ENCODE measurements around the gene RALGAPA2.

RALGAPA2 gene

GRCh38 chr20:20683481-20684321, 28.7 kb downstream of the RALGAPA2 start:
- DNase-seq (ENCODE audit: low read depth in 2 of 2) = no peak

GRCh38 chr20:20683020-20683419, 29.4 kb downstream of the RALGAPA2 start:
- no peak for DNase-seq (ENCODE audit: low read depth in 2 of 2)

GRCh38 chr20:20680991-20681508, 31.4 kb downstream of the RALGAPA2 start:
- no peak for DNase-seq (ENCODE audit: low read depth in 2 of 2)

GRCh38 chr20:20679316-20679715, 33.1 kb downstream of the RALGAPA2 start:
- DNase-seq (ENCODE audit: low read depth in 2 of 2) = no peak

- no peak for DNase-seq (ENCODE audit: low read depth in 2 of 2)
These were observed 35.3 kb downstream of the RALGAPA2 start for GRCh38 chr20:20677186-20677585.

GRCh38 chr20:20668639-20669038, 43.8 kb downstream of the RALGAPA2 start:
- DNase-seq (ENCODE audit: low read depth in 2 of 2) = no peak

GRCh38 chr20:20666359-20666758, 46.1 kb downstream of the RALGAPA2 start:
- DNase-seq (ENCODE audit: low read depth in 2 of 2) = no peak

GRCh38 chr20:20665606-20666332, 46.7 kb downstream of the RALGAPA2 start:
- no peak for DNase-seq (ENCODE audit: low read depth in 2 of 2)

- DNase-seq (ENCODE audit: low read depth in 2 of 2) = no peak
These were observed 47.5 kb downstream of the RALGAPA2 start for GRCh38 chr20:20664795-20665589.

GRCh38 chr20:20663841-20664240, 48.6 kb downstream of the RALGAPA2 start:
- DNase-seq (ENCODE audit: low read depth in 2 of 2) = no peak

- no peak for DNase-seq (ENCODE audit: low read depth in 2 of 2)
These were observed 53.5 kb downstream of the RALGAPA2 start for GRCh38 chr20:20658871-20659431.

GRCh38 chr20:20658123-20658522, 54.3 kb downstream of the RALGAPA2 start:
- DNase-seq (ENCODE audit: low read depth in 2 of 2) = no peak

GRCh38 chr20:20657092-20657491, 55.4 kb downstream of the RALGAPA2 start:
- no peak for DNase-seq (ENCODE audit: low read depth in 2 of 2)

GRCh38 chr20:20655883-20656282, 56.6 kb downstream of the RALGAPA2 start:
- no peak for DNase-seq (ENCODE audit: low read depth in 2 of 2)

GRCh38 chr20:20649945-20650344, 62.5 kb downstream of the RALGAPA2 start:
- no peak for DNase-seq (ENCODE audit: low read depth in 2 of 2)

GRCh38 chr20:20643927-20644326, 68.5 kb downstream of the RALGAPA2 start:
- DNase-seq (ENCODE audit: low read depth in 2 of 2) = no peak

- DNase-seq (ENCODE audit: low read depth in 2 of 2) = no peak
These were observed 70.7 kb downstream of the RALGAPA2 start for GRCh38 chr20:20641783-20642182.

- no peak for DNase-seq (ENCODE audit: low read depth in 2 of 2)
These were observed 73.6 kb downstream of the RALGAPA2 start for GRCh38 chr20:20638878-20639277.

- no peak for DNase-seq (ENCODE audit: low read depth in 2 of 2)
These were observed 74.3 kb downstream of the RALGAPA2 start for GRCh38 chr20:20637998-20638725.

GRCh38 chr20:20635006-20635405, 77.4 kb downstream of the RALGAPA2 start:
- no peak for DNase-seq (ENCODE audit: low read depth in 2 of 2)

GRCh38 chr20:20632644-20633043, 79.8 kb downstream of the RALGAPA2 start:
- DNase-seq (ENCODE audit: low read depth in 2 of 2) = no peak
